Measurements from ENCODE around the gene ADAMTS1.

ADAMTS1 gene

DNA sequence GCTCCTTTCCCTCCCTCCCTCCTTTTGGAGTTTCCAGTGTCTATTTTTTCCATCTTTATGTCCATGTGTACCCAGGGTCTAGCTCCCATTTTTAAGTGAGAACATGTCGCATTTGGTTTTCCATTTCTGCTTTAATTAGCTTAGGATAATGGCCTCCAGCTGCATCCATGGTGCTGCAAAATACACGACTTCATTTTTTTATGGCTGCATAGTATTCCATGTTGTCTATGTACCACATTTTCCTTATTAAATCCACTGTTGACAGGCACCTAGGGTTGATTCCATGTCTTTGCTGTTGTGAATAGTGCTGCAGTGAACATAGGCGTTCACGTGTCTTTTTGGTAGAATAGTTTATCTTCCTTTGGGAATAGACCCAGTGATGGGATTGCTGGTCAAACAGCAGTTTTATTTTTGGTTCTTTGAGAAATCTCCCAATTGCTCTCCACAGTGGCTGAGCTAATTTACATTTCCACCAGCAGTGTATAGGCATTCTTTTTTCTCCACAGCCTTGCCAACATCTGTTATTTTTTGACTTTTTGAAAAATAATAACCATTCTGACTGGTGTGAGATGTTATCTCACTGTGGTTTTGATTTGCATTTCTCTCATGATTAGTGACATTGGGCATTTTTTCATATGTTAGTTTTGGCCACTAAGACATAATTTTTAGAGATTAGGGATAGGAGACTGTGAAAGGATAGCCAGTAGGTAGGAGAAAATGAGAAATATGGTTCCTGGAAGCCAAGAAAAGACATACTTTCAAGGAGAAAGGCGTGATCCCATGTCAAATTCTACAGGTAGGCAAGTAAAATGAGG, 50.4 kb downstream of the ADAMTS1 start:
- H3K36me3 ChIP-seq (ENCODE audit: control insufficient read depth, insufficient read depth, low read length) = no peaks in the 10 kb centered on the region
- H3K4me1 ChIP-seq (ENCODE audit: control insufficient read depth, insufficient read depth, low read length, poor library complexity, severe bottlenecking) = no peaks in the 10 kb centered on the region
- no peaks in the 10 kb centered on the region for H3K27me3 ChIP-seq (replicated peaks; ENCODE audit: control insufficient read depth, insufficient read depth, low read length, poor library complexity, severe bottlenecking)
- no peak for DNase-seq
- H3K4me3 ChIP-seq (ENCODE audit: insufficient read depth, low read depth, low read length, poor library complexity, severe bottlenecking) = no peak overlapping the region
- no peak overlapping the region for H3K27ac ChIP-seq (ENCODE audit: insufficient read depth, low read length, poor library complexity, severe bottlenecking)
- no peaks in the 10 kb centered on the region for H3K9me3 ChIP-seq (ENCODE audit: control insufficient read depth, low read length)

GRCh38 chr21:26790296-26790695, 54.9 kb downstream of the ADAMTS1 start:
- DNase-seq = no peak
- Histone ChIP-seq H3K36me3 (ENCODE audit: control insufficient read depth, insufficient read depth, low read length) (no peaks in the 10 kb centered on the region), H3K4me3 (ENCODE audit: insufficient read depth, low read depth, low read length, poor library complexity, severe bottlenecking) (no peak overlapping the region), H3K4me1 (ENCODE audit: control insufficient read depth, insufficient read depth, low read length, poor library complexity, severe bottlenecking) (no peaks in the 10 kb centered on the region), H3K9me3 (ENCODE audit: control insufficient read depth, low read length) (no peaks in the 10 kb centered on the region), H3K27ac (ENCODE audit: insufficient read depth, low read length, poor library complexity, severe bottlenecking) (no peak overlapping the region), H3K27me3 (replicated peaks; ENCODE audit: control insufficient read depth, insufficient read depth, low read length, poor library complexity, severe bottlenecking) (no peaks in the 10 kb centered on the region)

DNA sequence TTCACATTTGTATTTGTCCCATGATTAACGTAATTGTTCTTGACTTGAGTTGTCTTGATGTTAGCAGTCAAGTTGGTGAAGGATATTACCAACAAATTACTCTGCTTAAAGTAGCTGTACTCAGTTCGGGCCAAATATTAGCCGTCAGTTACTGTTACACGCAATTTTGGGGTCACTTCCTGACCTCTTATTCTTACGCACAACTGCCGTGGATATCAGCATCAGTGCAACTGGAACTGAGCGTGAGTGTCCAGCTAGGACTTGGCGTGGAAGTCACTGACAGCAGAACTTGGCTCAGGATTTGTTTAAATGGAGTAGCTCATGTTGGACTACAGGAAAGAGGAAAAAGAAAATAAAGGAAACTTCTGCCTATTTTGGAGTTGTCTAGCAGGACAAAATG, 56.4 kb downstream of the ADAMTS1 start:
- no peaks in the 10 kb centered on the region for H3K36me3 ChIP-seq (ENCODE audit: control insufficient read depth, insufficient read depth, low read length)
- no peaks in the 10 kb centered on the region for H3K4me1 ChIP-seq (ENCODE audit: control insufficient read depth, insufficient read depth, low read length, poor library complexity, severe bottlenecking)
- no peaks in the 10 kb centered on the region for H3K9me3 ChIP-seq (ENCODE audit: control insufficient read depth, low read length)
- DNase-seq = no peak
- H3K4me3 ChIP-seq (ENCODE audit: insufficient read depth, low read depth, low read length, poor library complexity, severe bottlenecking) = no peak overlapping the region
- no peaks in the 10 kb centered on the region for H3K27me3 ChIP-seq (replicated peaks; ENCODE audit: control insufficient read depth, insufficient read depth, low read length, poor library complexity, severe bottlenecking)
- no peak overlapping the region for H3K27ac ChIP-seq (ENCODE audit: insufficient read depth, low read length, poor library complexity, severe bottlenecking)

Data from effector memory CD4-positive, alpha-beta T cell (primary cell).